GM18909 (cell line): Measurements from ENCODE around the gene PPM1F.
"Not testable (repeated sequence)": the region's sequence is repeated elsewhere in the genome, so short reads cannot be mapped to it uniquely, and the experiment has no call there.

Experiments
- ATAC-seq: cut with Tn5 transposase; IDR thresholded peaks from one replicate; pipeline ENCODE4 v1.9.1; 2021; ENCODE audit warnings: mild to moderate bottlenecking; ENCODE audit not compliant: unreplicated experiment, poor library complexity

Gene PPM1F

GRCh38 chr22:21943571-21944448, 8.8 kb downstream of the PPM1F start:
- no peak for ATAC-seq

GRCh38 chr22:21942407-21943343, 10.0 kb downstream of the PPM1F start:
- no peak for ATAC-seq

GRCh38 chr22:21941921-21942320, 10.7 kb downstream of the PPM1F start:
- ATAC-seq = no peak

- no peak for ATAC-seq
Observed at GRCh38 chr22:21940521-21940920, 12.1 kb downstream of the PPM1F start.

- not testable (repeated sequence) for ATAC-seq
Observed at GRCh38 chr22:21939935-21940334, 12.7 kb downstream of the PPM1F start.

- ATAC-seq = no peak
Observed at GRCh38 chr22:21939461-21939913, 13.2 kb downstream of the PPM1F start.

GRCh38 chr22:21938906-21939305, 13.7 kb downstream of the PPM1F start:
- no peak for ATAC-seq

- peak; percentile 86 for ATAC-seq
Observed at GRCh38 chr22:21938071-21938822, 14.4 kb downstream of the PPM1F start.

- ATAC-seq = no peak
Observed at GRCh38 chr22:21937821-21938070, 14.9 kb downstream of the PPM1F start.

GRCh38 chr22:21937041-21937820, 15.4 kb downstream of the PPM1F start:
- ATAC-seq = no peak

- ATAC-seq = no peak
Observed at GRCh38 chr22:21936151-21936775, 16.4 kb downstream of the PPM1F start.

GRCh38 chr22:21933910-21934309, 18.7 kb downstream of the PPM1F start:
- no peak for ATAC-seq

GRCh38 chr22:21933413-21933812, 19.2 kb downstream of the PPM1F start:
- no peak for ATAC-seq

- ATAC-seq = no peak
Observed at GRCh38 chr22:21932347-21932746, 20.3 kb downstream of the PPM1F start.

- no peak for ATAC-seq
Observed at GRCh38 chr22:21931056-21931455, 21.6 kb downstream of the PPM1F start.

GRCh38 chr22:21929253-21929652, 23.4 kb downstream of the PPM1F start:
- no peak for ATAC-seq

- ATAC-seq = no peak
Observed at GRCh38 chr22:21928048-21928447, 24.6 kb downstream of the PPM1F start.

- no peak for ATAC-seq
Observed at GRCh38 chr22:21927174-21927823, 25.3 kb downstream of the PPM1F start.

GRCh38 chr22:21926728-21927127, 25.9 kb downstream of the PPM1F start:
- ATAC-seq = no peak
